NCI-H2107 treated with DMSO at 0.1 percent for 48 hours (cell line): Measurements from ENCODE around the gene ZNF222.

Source experiments
- DNase-seq: peaks from one replicate; lab custom pipeline; 2025; ENCODE audit not compliant: unreplicated experiment; lab: John Stamatoyannopoulos, UW

The ZNF222 gene

GRCh38 chr19:44025217-44025936 is at the start of gene ZNF222:
Gene ZNF222 (plus strand): TSS chr19:44025379. CDS start chr19:44025437, 58 bp downstream.
- DNase-seq, result peak; percentile 77

GRCh38 chr19:43976732-43977131 is 48.4 kb upstream of the ZNF222 start:
- DNase-seq, result no peak

- DNase-seq, result no peak
These were observed 41.7 kb upstream of the ZNF222 start for GRCh38 chr19:43983544-43983911.

GRCh38 chr19:43983912-43984686 is 41.1 kb upstream of the ZNF222 start, which contains the start of gene ZNF155:
Gene ZNF155 (plus strand): TSS chr19:43984188. CDS start chr19:43988544, 4,356 bp downstream.
- peak; percentile 68 for DNase-seq

GRCh38 chr19:43984687-43985000 is 40.5 kb upstream of the ZNF222 start:
- DNase-seq, result no peak

- no peak for DNase-seq
These were observed 27.4 kb upstream of the ZNF222 start for GRCh38 chr19:43997631-43998290.

- no peak for DNase-seq
These were observed 23.0 kb upstream of the ZNF222 start for GRCh38 chr19:44002212-44002565.

- peak; percentile 91 for DNase-seq
These were observed 22.4 kb upstream of the ZNF222 start, which contains the start of gene ZNF230 for GRCh38 chr19:44002566-44003460. Gene ZNF230 (plus strand): TSS chr19:44002957. CDS start chr19:44007079, 4,122 bp downstream.

GRCh38 chr19:44003461-44004009 is 21.6 kb upstream of the ZNF222 start:
- no peak for DNase-seq

GRCh38 chr19:44005973-44006372 is 19.2 kb upstream of the ZNF222 start:
- DNase-seq, result no peak

GRCh38 chr19:44007473-44007872 is 17.7 kb upstream of the ZNF222 start:
- DNase-seq, result no peak

GRCh38 chr19:44010468-44010867 is 14.7 kb upstream of the ZNF222 start:
- no peak for DNase-seq

GRCh38 chr19:44019498-44019897 is 5.7 kb upstream of the ZNF222 start:
- no peak for DNase-seq

GRCh38 chr19:44021221-44021620 is 4.0 kb upstream of the ZNF222 start:
- no peak for DNase-seq

GRCh38 chr19:44024900-44025216 is 321 bp upstream of the ZNF222 start:
- no peak for DNase-seq

- no peak for DNase-seq
These were observed 1.4 kb downstream of the ZNF222 start for GRCh38 chr19:44026622-44027021.

- no peak for DNase-seq
These were observed 6.9 kb downstream of the ZNF222 start for GRCh38 chr19:44032001-44032610.

GRCh38 chr19:44042147-44042546 is 17.0 kb downstream of the ZNF222 start:
- DNase-seq, result no peak

GRCh38 chr19:44050740-44051649 is 25.8 kb downstream of the ZNF222 start:
- DNase-seq, result peak; percentile 82
